Astrocyte of the spinal cord (primary cell): ENCODE data around the gene ERC2.
A peak's percentile ranks its signal among the peaks of the same experiment; 100 is the strongest.

Experiments used
- DNase-seq: peaks from one replicate; pipeline ENCODE4 v3.0.0; 2011; ENCODE audit warnings: low read depth, low spot score
- H3K4me3 ChIP-seq: 2 replicates; pipeline ENCODE4 v1.5.1; 2011; ENCODE audit warnings: low read depth, mild to moderate bottlenecking, low read length, moderate library complexity
- CTCF ChIP-seq: IDR thresholded peaks from 2 replicates; pipeline ENCODE4 v1.5.1; 2012; ENCODE audit warnings: low read depth, mild to moderate bottlenecking, low read length, inconsistent platforms
- in situ Hi-C: cut with HindIII; loops from 2 replicates; pipeline ENCODE4 v1.10.0; 2017; ENCODE audit warnings: low sequenced_read_pairs

The ERC2 gene

GRCh38 chr3:55873523-55874254, 594.6 kb downstream of the ERC2 start:
- no peak overlapping the region for H3K4me3 ChIP-seq
- in situ Hi-C loops = no loop called here
- DNase-seq = peak; percentile 51
- TF ChIP-seq CTCF = no peak

- in situ Hi-C loops = no loop called here
- DNase-seq = no peak
- no peak overlapping the region for H3K4me3 ChIP-seq
- no peak for TF ChIP-seq CTCF
These were observed 597.7 kb downstream of the ERC2 start for GRCh38 chr3:55870594-55870993.

GRCh38 chr3:55868347-55868746, 599.9 kb downstream of the ERC2 start:
- in situ Hi-C loops = no loop called here
- H3K4me3 ChIP-seq = no peak overlapping the region
- no peak for DNase-seq
- no peak for TF ChIP-seq CTCF

- no peak overlapping the region for H3K4me3 ChIP-seq
- in situ Hi-C loops = no loop called here
- no peak for DNase-seq
- no peak for TF ChIP-seq CTCF
These were observed 605.2 kb downstream of the ERC2 start for GRCh38 chr3:55863028-55863427.

GRCh38 chr3:55860049-55860721, 608.1 kb downstream of the ERC2 start:
- no peak overlapping the region for H3K4me3 ChIP-seq
- no peak for DNase-seq
- in situ Hi-C loops = no loop called here
- no peak for TF ChIP-seq CTCF

- in situ Hi-C loops = no loop called here
- DNase-seq = no peak
- TF ChIP-seq CTCF = no peak
- no peak overlapping the region for H3K4me3 ChIP-seq
These were observed 609.0 kb downstream of the ERC2 start for GRCh38 chr3:55859305-55859704.
